DND-41 (cell line): Measurements from ENCODE around the gene RUFY3.
A peak's percentile ranks its signal among the peaks of the same experiment; 100 is the strongest.
"Not testable (repeated sequence)": the region's sequence is repeated elsewhere in the genome, so short reads cannot be mapped to it uniquely, and the experiment has no call there.

Source experiments
- ATAC-seq: fragments of 200-7000 bp; cut with Tn5 transposase; 3 replicates; pipeline ENCODE4 v1.9.1; 2021; ENCODE audit warnings: low read depth; ENCODE audit not compliant: insufficient read depth
- DNase-seq: peaks from one replicate; pipeline ENCODE4 v3.0.0-alpha.2; 2020
- H2AFZ ChIP-seq: 2 replicates; pipeline ENCODE4 v1.6.0; 2012; ENCODE audit warnings: low read depth, low read length
- H3K27ac ChIP-seq: 2 replicates; pipeline ENCODE4 v1.5.1; 2012; ENCODE audit warnings: low read length, inconsistent platforms
- H3K27me3 ChIP-seq: fragments of 200-600 bp; sonication (generic); 2 replicates; pipeline ENCODE4 v1.6.0; 2012; ENCODE audit warnings: low read length, mild to moderate bottlenecking, inconsistent platforms; ENCODE audit not compliant: insufficient read depth, poor library complexity
- H3K36me3 ChIP-seq: 2 replicates; pipeline ENCODE4 v1.5.1; 2012; ENCODE audit warnings: low read length, inconsistent platforms; ENCODE audit not compliant: insufficient read depth
- H3K4me1 ChIP-seq: 2 replicates; pipeline ENCODE4 v1.5.1; 2012; ENCODE audit warnings: mild to moderate bottlenecking, low read length; ENCODE audit not compliant: insufficient read depth
- H3K4me2 ChIP-seq: 2 replicates; pipeline ENCODE4 v1.6.0; 2012; ENCODE audit warnings: mild to moderate bottlenecking, moderate library complexity, low read length, inconsistent platforms; ENCODE audit not compliant: insufficient read depth
- H3K4me3 ChIP-seq, 2 experiments: fragments of 200-600 bp in 1 of 2; shearing (Covaris generic) in 1 of 2; 2 replicates each; pipeline ENCODE4 v1.5.1; 2012 to 2016; ENCODE audit warnings: inconsistent platforms in 2 of 2, low read length in 2 of 2, mild to moderate bottlenecking in 2 of 2, low read depth in 1 of 2, moderate library complexity in 1 of 2
- H3K79me2 ChIP-seq: 2 replicates; pipeline ENCODE4 v1.6.0; 2012; ENCODE audit warnings: low read length, inconsistent platforms; ENCODE audit not compliant: insufficient read depth
- H3K9ac ChIP-seq: 2 replicates; pipeline ENCODE4 v1.6.0; 2012; ENCODE audit warnings: low read depth, mild to moderate bottlenecking, inconsistent platforms, low read length, moderate library complexity
- H3K9me3 ChIP-seq: 2 replicates; pipeline ENCODE4 v1.5.1; 2012; ENCODE audit warnings: low read length, moderate library complexity, mild to moderate bottlenecking, inconsistent platforms; ENCODE audit not compliant: insufficient read depth, severe bottlenecking
- H4K20me1 ChIP-seq: 2 replicates; pipeline ENCODE4 v1.6.0; 2012; ENCODE audit warnings: low read length; ENCODE audit not compliant: insufficient read depth
- EZH2 ChIP-seq: IDR thresholded peaks from 3 replicates; pipeline ENCODE4 v1.6.1; 2012; ENCODE audit warnings: borderline replicate concordance, low read depth, mild to moderate bottlenecking, moderate library complexity, low read length, inconsistent platforms; ENCODE audit not compliant: severe bottlenecking
- TF ChIP-seq, protein P1 (sequence below): IDR thresholded peaks from 2 replicates; pipeline ENCODE4 v1.5.1; 2012; ENCODE audit warnings: borderline replicate concordance, low read length, moderate library complexity, mild to moderate bottlenecking; ENCODE audit not compliant: poor library complexity, severe bottlenecking; ENCODE audit errors: extremely low read depth

Gene RUFY3

DNA sequence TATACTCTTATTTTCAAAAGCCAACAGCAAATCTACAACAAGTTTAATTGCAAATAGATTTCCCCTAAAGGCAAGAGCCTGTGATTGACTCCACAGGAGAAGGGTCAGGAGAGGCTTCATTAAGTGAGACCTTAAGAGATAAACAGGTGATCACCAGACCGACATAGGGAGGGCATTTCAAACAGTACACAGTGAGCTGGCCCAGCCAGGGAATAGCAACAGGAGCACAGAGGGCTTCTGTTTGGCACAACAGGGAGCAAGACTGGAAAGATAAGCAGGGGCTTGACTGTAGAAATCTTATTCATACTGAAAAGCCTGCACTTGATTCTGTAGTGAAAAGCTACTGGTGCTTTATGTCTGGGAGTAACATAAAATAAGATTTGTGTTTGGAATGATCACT lies 3.9 kb downstream of the RUFY3 start:
- Histone ChIP-seq H3K79me2 (peaks cover 98% of the 10 kb centered on the region), H3K9ac (no peak overlapping the region), H4K20me1 (no peaks in the 10 kb centered on the region; the same call in 1 of the 2 replicates), H3K4me2 (no peak overlapping the region), H3K9me3 (no peaks in the 10 kb centered on the region), H3K4me1 (peaks cover 62% of the 10 kb centered on the region), H3K36me3 (peaks cover 17% of the 10 kb centered on the region; the same call in 1 of the 2 replicates), H2AFZ (no peak overlapping the region), H3K4me3 (no peak overlapping the region), H3K27ac (peak overlapping the region; percentile 36), H3K27me3 (no peaks in the 10 kb centered on the region)
- ATAC-seq = no peak
- TF ChIP-seq EZH2 = no peak
- TF ChIP-seq, protein P1, sequence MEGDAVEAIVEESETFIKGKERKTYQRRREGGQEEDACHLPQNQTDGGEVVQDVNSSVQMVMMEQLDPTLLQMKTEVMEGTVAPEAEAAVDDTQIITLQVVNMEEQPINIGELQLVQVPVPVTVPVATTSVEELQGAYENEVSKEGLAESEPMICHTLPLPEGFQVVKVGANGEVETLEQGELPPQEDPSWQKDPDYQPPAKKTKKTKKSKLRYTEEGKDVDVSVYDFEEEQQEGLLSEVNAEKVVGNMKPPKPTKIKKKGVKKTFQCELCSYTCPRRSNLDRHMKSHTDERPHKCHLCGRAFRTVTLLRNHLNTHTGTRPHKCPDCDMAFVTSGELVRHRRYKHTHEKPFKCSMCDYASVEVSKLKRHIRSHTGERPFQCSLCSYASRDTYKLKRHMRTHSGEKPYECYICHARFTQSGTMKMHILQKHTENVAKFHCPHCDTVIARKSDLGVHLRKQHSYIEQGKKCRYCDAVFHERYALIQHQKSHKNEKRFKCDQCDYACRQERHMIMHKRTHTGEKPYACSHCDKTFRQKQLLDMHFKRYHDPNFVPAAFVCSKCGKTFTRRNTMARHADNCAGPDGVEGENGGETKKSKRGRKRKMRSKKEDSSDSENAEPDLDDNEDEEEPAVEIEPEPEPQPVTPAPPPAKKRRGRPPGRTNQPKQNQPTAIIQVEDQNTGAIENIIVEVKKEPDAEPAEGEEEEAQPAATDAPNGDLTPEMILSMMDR = no peak
- no peak for DNase-seq

DNA sequence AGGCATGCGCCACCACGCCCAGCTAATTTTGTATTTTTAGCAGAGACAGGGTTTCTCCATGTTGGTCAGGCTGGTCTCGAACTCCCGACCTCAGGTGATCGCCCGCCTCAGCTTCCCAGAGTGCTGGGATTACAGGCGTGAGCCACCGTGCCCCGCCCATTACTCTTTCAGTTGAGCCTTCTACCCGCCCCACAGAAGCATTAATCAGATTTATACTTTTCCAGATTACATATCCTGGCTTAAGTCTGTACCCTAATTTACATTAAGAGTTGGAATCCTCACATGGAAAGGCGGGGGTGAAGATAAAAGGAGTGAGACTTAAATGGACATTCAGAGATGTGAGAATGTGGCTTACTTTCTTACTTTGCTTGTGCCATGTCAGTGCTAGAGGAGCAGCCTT lies 4.8 kb downstream of the RUFY3 start:
- H3K36me3 ChIP-seq = peaks cover 17% of the 10 kb centered on the region; the same call in 1 of the 2 replicates
- peak overlapping the region; percentile 48; the same call in 1 of the 2 replicates for H3K27ac ChIP-seq
- H2AFZ ChIP-seq, H3K9ac ChIP-seq, ATAC-seq, H3K4me3 ChIP-seq, H4K20me1 ChIP-seq, DNase-seq, H3K27me3 ChIP-seq, H3K4me2 ChIP-seq, H3K9me3 ChIP-seq: not testable (repeated sequence)
- H3K4me1 ChIP-seq = peaks cover 66% of the 10 kb centered on the region
- H3K79me2 ChIP-seq = peaks cover 98% of the 10 kb centered on the region

DNA sequence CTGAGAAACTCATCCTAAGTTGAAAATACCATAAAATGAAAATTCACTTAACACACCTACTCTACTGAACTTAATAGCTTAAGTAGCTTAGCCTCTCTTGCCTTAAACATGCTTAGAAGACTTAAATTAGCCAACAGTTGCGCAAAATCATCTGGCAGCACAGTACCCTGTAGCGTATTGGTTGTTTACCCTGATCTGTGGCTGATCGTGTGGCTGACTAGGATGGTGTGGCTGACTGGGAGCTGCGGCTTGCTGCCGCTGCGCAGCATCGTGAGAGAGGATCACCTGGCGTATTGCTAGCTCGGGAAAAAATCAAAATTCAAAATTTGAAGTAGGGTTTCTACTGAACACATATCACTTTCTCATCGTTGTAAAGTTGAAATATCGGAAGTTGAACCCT lies 6.3 kb downstream of the RUFY3 start:
- TF ChIP-seq EZH2 = no peak
- TF ChIP-seq, protein P1 = no peak
- Histone ChIP-seq H3K4me1 (peaks cover 66% of the 10 kb centered on the region), H3K27me3 (no peaks in the 10 kb centered on the region), H3K9me3 (no peaks in the 10 kb centered on the region), H3K27ac (peak overlapping the region; percentile 59), H4K20me1 (no peaks in the 10 kb centered on the region), H3K4me3 (peak overlapping the region in 1 of 2 experiments; percentile 19; a peak in 2 of 4 replicates), H2AFZ (no peak overlapping the region), H3K4me2 (peak overlapping the region; percentile 42), H3K79me2 (peaks cover 97% of the 10 kb centered on the region), H3K9ac (peak overlapping the region; percentile 32), H3K36me3 (peaks cover 12% of the 10 kb centered on the region; the same call in 1 of the 2 replicates)
- DNase-seq = peak; percentile 80
- peak; percentile 98 for ATAC-seq

DNA sequence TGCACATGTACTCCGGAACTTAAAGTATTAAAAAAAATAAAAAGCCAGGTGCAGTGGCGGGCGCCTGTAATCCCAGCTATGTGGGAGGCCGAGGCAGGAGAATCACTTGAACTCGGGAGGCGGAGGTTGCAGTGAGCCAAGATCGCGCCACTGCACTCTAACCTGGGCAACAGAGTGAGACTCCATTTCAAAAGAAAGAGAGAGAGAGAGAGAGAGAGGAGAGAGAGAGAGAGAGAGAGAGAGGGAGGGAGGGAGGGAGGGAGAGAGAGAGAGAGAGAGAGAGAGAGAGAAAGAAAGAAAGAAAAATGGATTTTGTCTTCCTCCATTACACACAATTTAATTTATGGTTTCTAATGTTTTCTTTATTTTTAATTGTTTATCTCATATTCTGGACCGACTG lies 11.1 kb downstream of the RUFY3 start:
- peak overlapping the region in 1 of 2 experiments; percentile 57; a peak in 1 of 4 replicates for H3K4me3 ChIP-seq
- peak overlapping the region; percentile 99 for H3K27ac ChIP-seq
- H3K4me1 ChIP-seq = peaks cover 81% of the 10 kb centered on the region
- ATAC-seq, H4K20me1 ChIP-seq, H3K27me3 ChIP-seq, H3K36me3 ChIP-seq, H3K9me3 ChIP-seq, H2AFZ ChIP-seq: not testable (repeated sequence)
- H3K4me2 ChIP-seq = peak overlapping the region; percentile 70
- H3K79me2 ChIP-seq = peaks cover 77% of the 10 kb centered on the region
- H3K9ac ChIP-seq = peak overlapping the region; percentile 75; the same call in 1 of the 2 replicates
- peak; percentile 44 for DNase-seq
